Central memory CD8-positive, alpha-beta T cell (primary cell): ENCODE measurements around the gene CHST11.

Source experiments
- ATAC-seq: fragments of 150-1000 bp; cut with Tn5 transposase; replicated peaks from 2 replicates; pipeline ENCODE4 v1.10.0; 2022; ENCODE audit warnings: mild to moderate bottlenecking, moderate FRiP score, moderate number of reproducible peaks; ENCODE audit not compliant: poor library complexity, severe bottlenecking; ENCODE audit errors: extremely low read depth
- DNase-seq, 2 donors: peaks; one replicate each; pipeline ENCODE4 v3.0.0; 2021; ENCODE audit warnings: low spot score in 2 of 2
- H3K27ac Mint-ChIP-seq: one replicate; pipeline ENCODE4 v1.8.0; 2022; ENCODE audit warnings: low read depth, mild to moderate bottlenecking, moderate library complexity, mixed read lengths
- H3K27me3 Mint-ChIP-seq: one replicate; pipeline ENCODE4 v1.8.0; 2022; ENCODE audit warnings: mixed read lengths
- H3K36me3 Mint-ChIP-seq: one replicate; pipeline ENCODE4 v1.8.0; 2022; ENCODE audit warnings: mild to moderate bottlenecking, moderate library complexity, mixed read lengths; ENCODE audit not compliant: insufficient read depth
- H3K4me1 Mint-ChIP-seq: one replicate; pipeline ENCODE4 v1.8.0; 2022; ENCODE audit warnings: mixed read lengths
- H3K4me3 Mint-ChIP-seq: one replicate; pipeline ENCODE4 v1.8.0; 2022; ENCODE audit warnings: mild to moderate bottlenecking, moderate library complexity, mixed read lengths
- H3K9me3 Mint-ChIP-seq: one replicate; pipeline ENCODE4 v1.8.0; 2022; ENCODE audit warnings: mixed read lengths

Gene CHST11

DNA sequence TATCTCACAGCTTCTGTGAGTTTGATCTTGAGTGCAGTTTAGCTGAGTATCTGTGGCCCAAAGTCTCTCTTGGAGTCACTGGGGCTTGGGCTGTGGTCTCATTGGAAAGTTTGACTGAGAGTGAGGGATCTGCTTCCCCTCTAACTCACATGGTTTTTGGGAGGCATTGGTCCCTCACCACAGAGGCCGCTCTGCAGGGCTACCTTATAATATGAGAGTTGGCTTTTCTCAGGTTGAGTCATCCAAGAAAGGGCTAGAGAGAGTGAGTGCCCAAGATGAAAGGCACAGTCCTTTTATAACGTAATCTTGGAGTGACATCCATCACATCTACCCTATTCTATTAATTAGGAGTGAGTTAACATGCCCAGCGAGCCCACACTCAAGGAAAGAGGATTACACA lies 325.5 kb downstream of the CHST11 start:
- H3K4me3 Mint-ChIP-seq = no peak overlapping the region
- H3K9me3 Mint-ChIP-seq = peaks cover 8% of the 10 kb centered on the region
- no peaks in the 10 kb centered on the region for H3K4me1 Mint-ChIP-seq
- ATAC-seq (no peak), DNase-seq (no peak)
- peaks cover 26% of the 10 kb centered on the region for H3K27me3 Mint-ChIP-seq
- H3K27ac Mint-ChIP-seq = no peak overlapping the region
- no peaks in the 10 kb centered on the region for H3K36me3 Mint-ChIP-seq

DNA sequence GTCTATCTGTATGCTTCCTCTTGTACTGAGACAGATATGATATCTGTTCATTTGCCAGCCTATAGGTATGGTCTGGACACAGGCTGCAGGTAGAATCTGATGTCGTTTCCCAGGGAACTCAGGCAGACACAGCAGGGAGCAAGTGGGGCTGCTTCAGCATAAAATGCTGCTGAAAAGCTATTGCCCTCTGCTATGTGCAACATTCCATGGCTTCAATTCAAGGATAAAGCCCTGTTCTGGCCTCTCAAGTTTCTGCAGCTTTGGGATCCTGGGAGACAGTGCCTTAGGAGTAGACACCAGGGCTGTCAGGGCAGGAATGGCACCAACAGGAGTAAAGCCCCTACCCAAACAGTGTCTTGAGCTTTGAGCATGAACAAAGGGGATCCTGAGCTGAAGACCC lies 327.8 kb downstream of the CHST11 start:
- Mint-ChIP-seq H3K9me3 (no peaks in the 10 kb centered on the region), H3K27me3 (peaks cover 14% of the 10 kb centered on the region), H3K27ac (no peak overlapping the region), H3K4me3 (no peak overlapping the region), H3K4me1 (no peaks in the 10 kb centered on the region), H3K36me3 (no peaks in the 10 kb centered on the region)
- ATAC-seq (no peak), DNase-seq (no peak)

DNA sequence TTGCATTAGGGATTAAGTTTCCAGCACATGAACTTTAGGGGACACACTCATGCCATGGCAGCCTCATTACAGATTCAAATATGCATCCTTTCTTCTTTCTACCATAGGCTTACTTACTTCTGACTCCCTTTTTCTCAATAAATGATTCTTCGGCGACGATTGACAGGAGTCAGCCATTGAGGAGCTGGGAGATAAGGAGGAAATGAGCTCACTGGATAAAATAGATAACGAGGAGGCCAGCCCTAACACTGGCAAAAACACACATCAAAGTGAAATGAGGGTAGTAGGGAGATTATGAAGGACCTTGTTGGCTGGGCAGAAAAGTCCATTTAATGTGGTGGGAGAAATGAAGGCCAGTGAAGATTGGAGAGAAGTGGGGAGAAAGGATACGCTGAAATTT lies 329.1 kb downstream of the CHST11 start:
- H3K27me3 Mint-ChIP-seq = peaks cover 1% of the 10 kb centered on the region
- no peak overlapping the region for H3K27ac Mint-ChIP-seq
- H3K9me3 Mint-ChIP-seq = no peaks in the 10 kb centered on the region
- DNase-seq (no peak), ATAC-seq (no peak)
- no peak overlapping the region for H3K4me3 Mint-ChIP-seq
- peaks cover 5% of the 10 kb centered on the region for H3K4me1 Mint-ChIP-seq
- no peaks in the 10 kb centered on the region for H3K36me3 Mint-ChIP-seq

DNA sequence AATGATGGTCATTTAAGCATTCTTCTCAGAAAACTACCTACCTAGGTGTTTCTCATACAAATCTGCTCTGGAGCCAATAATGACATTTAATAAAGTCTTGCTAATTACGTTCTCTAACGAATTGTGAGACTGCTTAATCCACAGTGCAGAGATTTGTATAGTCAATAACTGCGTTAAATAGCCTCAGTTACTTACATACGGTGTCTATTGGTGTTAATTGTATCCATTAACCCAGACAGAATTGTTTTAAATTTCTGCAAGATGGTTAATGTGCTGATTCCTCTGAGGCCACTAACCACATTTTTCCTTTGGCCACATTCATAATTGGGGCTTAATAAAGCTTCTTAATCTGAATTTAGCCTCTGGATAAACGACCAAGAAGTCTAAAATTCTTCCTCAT lies 329.6 kb downstream of the CHST11 start:
- H3K36me3 Mint-ChIP-seq = no peaks in the 10 kb centered on the region

GRCh38 chr12:104788840-104789271 lies 332.1 kb downstream of the CHST11 start:
- Mint-ChIP-seq H3K9me3 (no peaks in the 10 kb centered on the region), H3K36me3 (no peaks in the 10 kb centered on the region), H3K4me1 (peaks cover 5% of the 10 kb centered on the region), H3K27ac (no peak overlapping the region), H3K4me3 (no peak overlapping the region), H3K27me3 (no peaks in the 10 kb centered on the region)
- ATAC-seq (no peak), DNase-seq (no peak)

More for the DNA sequence above, 329.6 kb downstream of the CHST11 start:
- Mint-ChIP-seq H3K4me1 (peaks cover 5% of the 10 kb centered on the region), H3K9me3 (no peaks in the 10 kb centered on the region), H3K27ac (no peak overlapping the region), H3K27me3 (no peaks in the 10 kb centered on the region), H3K4me3 (no peak overlapping the region)
- DNase-seq (no peak), ATAC-seq (no peak)

- H3K27ac Mint-ChIP-seq = no peak overlapping the region
Measured at GRCh38 chr12:104790296-104791125, 333.8 kb downstream of the CHST11 start.

DNA sequence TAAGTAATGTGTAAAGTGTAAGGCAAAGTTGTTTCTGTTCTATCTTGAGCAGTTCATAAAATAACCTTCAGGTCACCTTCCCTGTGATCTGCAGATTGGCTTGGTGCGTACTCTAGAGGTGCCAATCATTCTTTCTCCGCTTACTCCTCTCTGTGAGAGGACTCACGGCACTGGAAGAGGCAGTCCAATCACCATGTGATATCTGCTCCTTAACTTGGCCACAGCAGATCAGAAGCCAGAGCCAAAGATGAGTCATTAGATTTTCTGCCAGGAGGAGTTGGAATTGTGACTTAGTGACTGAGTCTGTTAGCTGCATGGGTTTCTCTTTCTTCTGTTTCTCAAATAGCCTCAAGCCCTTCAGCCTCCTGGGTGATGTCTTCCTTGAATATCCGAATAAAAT lies 335.8 kb downstream of the CHST11 start:
- Mint-ChIP-seq H3K27ac (no peak overlapping the region), H3K36me3 (no peaks in the 10 kb centered on the region), H3K4me1 (peaks cover 5% of the 10 kb centered on the region), H3K27me3 (no peaks in the 10 kb centered on the region), H3K9me3 (no peaks in the 10 kb centered on the region), H3K4me3 (no peak overlapping the region)
- no peak for DNase-seq
- no peak for ATAC-seq

More at GRCh38 chr12:104790296-104791125, 333.8 kb downstream of the CHST11 start:
- H3K4me3 Mint-ChIP-seq = peak overlapping the region; percentile 1
- no peak for ATAC-seq
- peak; percentile 18 to 26 for DNase-seq
- no peaks in the 10 kb centered on the region for H3K36me3 Mint-ChIP-seq
- H3K27me3 Mint-ChIP-seq = no peaks in the 10 kb centered on the region
- peaks cover 5% of the 10 kb centered on the region for H3K4me1 Mint-ChIP-seq
- no peaks in the 10 kb centered on the region for H3K9me3 Mint-ChIP-seq

GRCh38 chr12:104793285-104793684 lies 336.5 kb downstream of the CHST11 start:
- Mint-ChIP-seq H3K36me3 (no peaks in the 10 kb centered on the region), H3K9me3 (no peaks in the 10 kb centered on the region), H3K4me1 (peaks cover 5% of the 10 kb centered on the region), H3K27ac (no peak overlapping the region), H3K4me3 (no peak overlapping the region), H3K27me3 (no peaks in the 10 kb centered on the region)
- ATAC-seq (no peak), DNase-seq (no peak)

- Mint-ChIP-seq H3K4me3 (no peak overlapping the region), H3K36me3 (no peaks in the 10 kb centered on the region), H3K9me3 (no peaks in the 10 kb centered on the region), H3K4me1 (peaks cover 5% of the 10 kb centered on the region), H3K27me3 (no peaks in the 10 kb centered on the region), H3K27ac (no peak overlapping the region)
- DNase-seq (no peak), ATAC-seq (no peak)
Measured at GRCh38 chr12:104793968-104794367, 337.2 kb downstream of the CHST11 start.

GRCh38 chr12:104796475-104796862 lies 339.7 kb downstream of the CHST11 start:
- Mint-ChIP-seq H3K27ac (no peak overlapping the region), H3K4me1 (no peaks in the 10 kb centered on the region), H3K9me3 (no peaks in the 10 kb centered on the region), H3K4me3 (no peak overlapping the region), H3K36me3 (no peaks in the 10 kb centered on the region), H3K27me3 (no peaks in the 10 kb centered on the region)
- ATAC-seq = no peak
- no peak for DNase-seq

GRCh38 chr12:104799458-104799857 lies 342.7 kb downstream of the CHST11 start:
- Mint-ChIP-seq H3K4me1 (no peaks in the 10 kb centered on the region), H3K27ac (no peak overlapping the region), H3K27me3 (no peaks in the 10 kb centered on the region), H3K9me3 (no peaks in the 10 kb centered on the region), H3K4me3 (no peak overlapping the region), H3K36me3 (no peaks in the 10 kb centered on the region)
- ATAC-seq (no peak), DNase-seq (no peak)

DNA sequence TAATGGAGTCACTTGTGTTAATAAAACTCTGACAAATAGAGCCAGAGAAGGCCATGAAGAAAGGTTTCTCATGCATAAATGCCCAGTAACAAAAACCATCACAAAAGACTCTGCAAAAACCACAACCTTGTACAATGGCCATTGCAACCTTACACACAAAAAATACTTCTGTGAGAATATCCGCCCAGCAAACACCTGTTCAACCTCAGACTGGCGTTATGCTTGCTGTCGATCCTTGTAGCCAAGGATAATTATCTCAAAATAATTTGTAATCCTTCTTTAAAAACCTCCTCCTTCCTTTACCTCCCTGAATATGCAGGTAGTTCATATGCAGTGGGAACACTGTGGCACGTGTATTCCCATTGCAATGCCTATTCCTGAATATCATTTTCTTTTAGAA lies 344.3 kb downstream of the CHST11 start:
- no peak overlapping the region for H3K4me3 Mint-ChIP-seq
- H3K27me3 Mint-ChIP-seq = no peaks in the 10 kb centered on the region
- no peak for ATAC-seq
- no peak for DNase-seq
- no peaks in the 10 kb centered on the region for H3K36me3 Mint-ChIP-seq
- no peaks in the 10 kb centered on the region for H3K4me1 Mint-ChIP-seq
- no peaks in the 10 kb centered on the region for H3K9me3 Mint-ChIP-seq
- H3K27ac Mint-ChIP-seq = no peak overlapping the region

GRCh38 chr12:104801427-104801826 lies 344.7 kb downstream of the CHST11 start:
- Mint-ChIP-seq H3K27me3 (no peaks in the 10 kb centered on the region), H3K4me3 (no peak overlapping the region), H3K36me3 (no peaks in the 10 kb centered on the region), H3K9me3 (no peaks in the 10 kb centered on the region), H3K4me1 (no peaks in the 10 kb centered on the region), H3K27ac (no peak overlapping the region)
- ATAC-seq (no peak), DNase-seq (no peak)
